RWPE2 (cell line): ENCODE data around the gene MAST2.

Experiments used
- ATAC-seq: fragments of 200-7000 bp; cut with Tn5 transposase; 3 replicates; pipeline ENCODE4 v1.9.1; 2021; ENCODE audit warnings: low read depth
- DNase-seq: peaks from one replicate; pipeline ENCODE4 v3.0.0-alpha.2; 2020; ENCODE audit warnings: low spot score
- H3K27ac ChIP-seq: fragments of 450-650 bp; 2 replicates; pipeline ENCODE4 v1.5.1; 2017; ENCODE audit warnings: mild to moderate bottlenecking; ENCODE audit not compliant: poor library complexity, severe bottlenecking
- H3K27me3 ChIP-seq: fragments of 250-450 bp; sonication (Bioruptor Pico); 2 replicates; pipeline ENCODE4 v1.5.1; 2021; ENCODE audit warnings: mild to moderate bottlenecking, moderate library complexity; ENCODE audit not compliant: insufficient read depth, poor library complexity, severe bottlenecking
- H3K36me3 ChIP-seq: fragments of 250-450 bp; sonication (Bioruptor Pico); 2 replicates; pipeline ENCODE4 v1.5.1; 2020; ENCODE audit warnings: low read depth, mild to moderate bottlenecking, moderate library complexity
- H3K4me1 ChIP-seq: fragments of 250-450 bp; sonication (Bioruptor Pico); 2 replicates; pipeline ENCODE4 v1.5.1; 2021; ENCODE audit warnings: mild to moderate bottlenecking, moderate library complexity; ENCODE audit not compliant: insufficient read depth, poor library complexity, severe bottlenecking
- H3K4me3 ChIP-seq: fragments of 250-450 bp; sonication (Bioruptor Pico); 2 replicates; pipeline ENCODE4 v1.5.1; 2021; ENCODE audit warnings: mild to moderate bottlenecking, moderate library complexity; ENCODE audit not compliant: severe bottlenecking
- H3K9me3 ChIP-seq: fragments of 250-450 bp; sonication (Bioruptor Pico); 2 replicates; pipeline ENCODE4 v1.5.1; 2021; ENCODE audit warnings: mild to moderate bottlenecking, moderate library complexity; ENCODE audit not compliant: severe bottlenecking
- CTCF ChIP-seq: fragments of 450-650 bp; IDR thresholded peaks from one replicate; pipeline ENCODE4 v1.5.1; 2017; ENCODE audit warnings: mild to moderate bottlenecking, moderate library complexity; ENCODE audit not compliant: poor library complexity, severe bottlenecking

Gene MAST2

GRCh38 chr1:45887156-45887842 is 83.9 kb downstream of the MAST2 start:
- DNase-seq (no peak), ATAC-seq (no peak)
- Histone ChIP-seq H3K9me3 (no peaks in the 10 kb centered on the region), H3K27ac (no peak overlapping the region), H3K27me3 (no peaks in the 10 kb centered on the region), H3K36me3 (no peaks in the 10 kb centered on the region), H3K4me3 (no peak overlapping the region), H3K4me1 (peaks cover 8% of the 10 kb centered on the region)
- no peak for TF ChIP-seq CTCF

- DNase-seq (no peak), ATAC-seq (no peak)
- H3K9me3 ChIP-seq, result no peaks in the 10 kb centered on the region
- H3K27ac ChIP-seq, result no peak overlapping the region
- no peak for TF ChIP-seq CTCF
- H3K4me1 ChIP-seq, result peaks cover 20% of the 10 kb centered on the region
- H3K27me3 ChIP-seq, result no peaks in the 10 kb centered on the region
- H3K4me3 ChIP-seq, result no peak overlapping the region
- no peaks in the 10 kb centered on the region for H3K36me3 ChIP-seq
Observed at GRCh38 chr1:45890078-45890477, 86.7 kb downstream of the MAST2 start.

GRCh38 chr1:45891087-45891486 is 87.7 kb downstream of the MAST2 start:
- H3K27me3 ChIP-seq, result no peaks in the 10 kb centered on the region
- no peak for DNase-seq
- no peaks in the 10 kb centered on the region for H3K9me3 ChIP-seq
- no peak overlapping the region for H3K4me3 ChIP-seq
- no peak for ATAC-seq
- no peaks in the 10 kb centered on the region for H3K36me3 ChIP-seq
- peaks cover 24% of the 10 kb centered on the region for H3K4me1 ChIP-seq
- H3K27ac ChIP-seq, result peak overlapping the region; percentile 81
- TF ChIP-seq CTCF, result no peak

- H3K9me3 ChIP-seq, result no peaks in the 10 kb centered on the region
- H3K27me3 ChIP-seq, result no peaks in the 10 kb centered on the region
- no peak for TF ChIP-seq CTCF
- H3K27ac ChIP-seq, result peak overlapping the region; percentile 81
- H3K4me3 ChIP-seq, result no peak overlapping the region
- DNase-seq, result no peak
- peak; percentile 93 for ATAC-seq
- H3K4me1 ChIP-seq, result peaks cover 24% of the 10 kb centered on the region
- no peaks in the 10 kb centered on the region for H3K36me3 ChIP-seq
Observed at GRCh38 chr1:45892068-45892785, 88.8 kb downstream of the MAST2 start.

GRCh38 chr1:45894331-45894730 is 90.9 kb downstream of the MAST2 start:
- no peaks in the 10 kb centered on the region for H3K36me3 ChIP-seq
- H3K27ac ChIP-seq, result no peak overlapping the region
- no peak for ATAC-seq
- H3K4me1 ChIP-seq, result peaks cover 24% of the 10 kb centered on the region
- no peaks in the 10 kb centered on the region for H3K27me3 ChIP-seq
- no peaks in the 10 kb centered on the region for H3K9me3 ChIP-seq
- no peak overlapping the region for H3K4me3 ChIP-seq
- no peak for TF ChIP-seq CTCF
- DNase-seq, result no peak
